Neural cell (in vitro differentiated cells): ENCODE data around the gene KERA.

Experiments
- CTCF ChIP-seq: fragments of 450-650 bp; IDR thresholded peaks from 2 replicates; pipeline ENCODE4 v1.5.1; 2014; ENCODE audit warnings: antibody characterized with exemption, mild to moderate bottlenecking, moderate library complexity; ENCODE audit not compliant: poor library complexity, severe bottlenecking
- EZH2 ChIP-seq: fragments of 200-600, 300-800 bp; shearing (Covaris generic), sonication (generic); IDR thresholded peaks from 2 replicates; pipeline ENCODE4 v1.6.1; 2014; ENCODE audit warnings: antibody characterized with exemption, low read length, borderline replicate concordance, mild to moderate bottlenecking; ENCODE audit not compliant: insufficient read depth, poor library complexity, severe bottlenecking
- TF ChIP-seq, protein P1 (sequence below): IDR thresholded peaks from 2 replicates; pipeline ENCODE4 v1.6.1; 2012; ENCODE audit warnings: borderline replicate concordance

DNA sequence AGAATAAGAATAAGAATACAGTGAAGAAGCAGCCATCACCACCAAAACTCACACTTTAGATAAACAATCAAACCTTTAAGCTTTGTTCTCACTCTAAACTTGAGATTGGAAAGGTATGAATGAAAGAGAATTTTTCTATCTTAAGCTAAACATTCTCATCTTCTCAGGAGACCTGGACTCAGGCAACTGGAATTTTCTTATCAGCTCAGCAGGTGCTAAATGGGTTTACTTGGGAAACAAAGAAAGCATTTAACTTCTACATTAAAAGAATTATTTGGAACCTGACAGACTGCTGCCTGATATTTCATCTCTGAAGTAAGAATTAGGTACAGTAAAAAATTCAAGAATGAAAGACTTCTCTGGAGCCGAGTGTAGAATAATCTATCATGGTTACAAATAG is 20.7 kb upstream of the KERA start:
- TF ChIP-seq EZH2 (no peak), CTCF (no peak)
- TF ChIP-seq, protein P1, sequence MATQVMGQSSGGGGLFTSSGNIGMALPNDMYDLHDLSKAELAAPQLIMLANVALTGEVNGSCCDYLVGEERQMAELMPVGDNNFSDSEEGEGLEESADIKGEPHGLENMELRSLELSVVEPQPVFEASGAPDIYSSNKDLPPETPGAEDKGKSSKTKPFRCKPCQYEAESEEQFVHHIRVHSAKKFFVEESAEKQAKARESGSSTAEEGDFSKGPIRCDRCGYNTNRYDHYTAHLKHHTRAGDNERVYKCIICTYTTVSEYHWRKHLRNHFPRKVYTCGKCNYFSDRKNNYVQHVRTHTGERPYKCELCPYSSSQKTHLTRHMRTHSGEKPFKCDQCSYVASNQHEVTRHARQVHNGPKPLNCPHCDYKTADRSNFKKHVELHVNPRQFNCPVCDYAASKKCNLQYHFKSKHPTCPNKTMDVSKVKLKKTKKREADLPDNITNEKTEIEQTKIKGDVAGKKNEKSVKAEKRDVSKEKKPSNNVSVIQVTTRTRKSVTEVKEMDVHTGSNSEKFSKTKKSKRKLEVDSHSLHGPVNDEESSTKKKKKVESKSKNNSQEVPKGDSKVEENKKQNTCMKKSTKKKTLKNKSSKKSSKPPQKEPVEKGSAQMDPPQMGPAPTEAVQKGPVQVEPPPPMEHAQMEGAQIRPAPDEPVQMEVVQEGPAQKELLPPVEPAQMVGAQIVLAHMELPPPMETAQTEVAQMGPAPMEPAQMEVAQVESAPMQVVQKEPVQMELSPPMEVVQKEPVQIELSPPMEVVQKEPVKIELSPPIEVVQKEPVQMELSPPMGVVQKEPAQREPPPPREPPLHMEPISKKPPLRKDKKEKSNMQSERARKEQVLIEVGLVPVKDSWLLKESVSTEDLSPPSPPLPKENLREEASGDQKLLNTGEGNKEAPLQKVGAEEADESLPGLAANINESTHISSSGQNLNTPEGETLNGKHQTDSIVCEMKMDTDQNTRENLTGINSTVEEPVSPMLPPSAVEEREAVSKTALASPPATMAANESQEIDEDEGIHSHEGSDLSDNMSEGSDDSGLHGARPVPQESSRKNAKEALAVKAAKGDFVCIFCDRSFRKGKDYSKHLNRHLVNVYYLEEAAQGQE, result no peak
